ENCODE measurements around the gene IGF2BP2.

- TF ChIP-seq POLR2AphosphoS5 (IDR thresholded peaks at IDR 0.05; ENCODE audit: low read depth) (no peak), CTCF (IDR thresholded peaks at IDR 0.05; ENCODE audit: insufficient read depth, low read length) (no peak), GABPA (IDR thresholded peaks at IDR 0.05; ENCODE audit: low read depth) (no peak), SPI1 (IDR thresholded peaks at IDR 0.05; ENCODE audit: borderline replicate concordance, low read depth) (no peak)
Observed at GRCh38 chr3:185657691-185658503, 166.9 kb downstream of the IGF2BP2 start.

All from HL-60 (cell line).